AG09309 (cell line): ENCODE results near the gene CENPN.

ENCODE experiments used
- DNase-seq: peaks from one replicate; pipeline ENCODE4 v3.0.0-alpha.2; 2010; ENCODE audit warnings: low read depth
- H3K4me3 ChIP-seq: 2 replicates; pipeline ENCODE4 v1.5.1; 2011; ENCODE audit warnings: mild to moderate bottlenecking, low read depth, low read length, moderate library complexity; ENCODE audit not compliant: control insufficient read depth
- TF ChIP-seq, protein P1 (sequence below): IDR thresholded peaks from 2 replicates; pipeline ENCODE4 v1.5.1; 2011; ENCODE audit warnings: mild to moderate bottlenecking, low read depth, low read length, inconsistent platforms; ENCODE audit not compliant: insufficient read depth, control insufficient read depth; ENCODE audit errors: missing control alignments

The CENPN gene

DNA sequence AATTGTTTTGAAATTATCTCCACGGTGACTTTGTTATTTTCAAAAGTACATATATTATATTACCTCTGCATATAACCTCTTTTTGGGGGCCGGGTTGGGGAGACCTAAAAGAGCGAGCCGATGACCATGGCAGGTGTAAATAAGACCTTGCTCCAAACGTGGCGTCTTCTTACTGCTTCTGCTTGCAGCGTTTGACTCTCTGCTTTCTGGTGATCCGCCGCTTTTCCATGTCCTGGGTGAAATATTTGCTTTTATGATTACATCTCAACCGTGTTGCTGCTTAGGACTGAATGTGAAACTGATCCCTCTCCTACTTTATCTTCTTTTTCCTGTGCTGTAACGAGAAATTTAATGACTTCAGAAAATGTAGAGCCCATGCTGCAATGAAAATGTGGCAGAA, 46.7 kb downstream of the CENPN start:
- no peak for DNase-seq
- TF ChIP-seq, protein P1, sequence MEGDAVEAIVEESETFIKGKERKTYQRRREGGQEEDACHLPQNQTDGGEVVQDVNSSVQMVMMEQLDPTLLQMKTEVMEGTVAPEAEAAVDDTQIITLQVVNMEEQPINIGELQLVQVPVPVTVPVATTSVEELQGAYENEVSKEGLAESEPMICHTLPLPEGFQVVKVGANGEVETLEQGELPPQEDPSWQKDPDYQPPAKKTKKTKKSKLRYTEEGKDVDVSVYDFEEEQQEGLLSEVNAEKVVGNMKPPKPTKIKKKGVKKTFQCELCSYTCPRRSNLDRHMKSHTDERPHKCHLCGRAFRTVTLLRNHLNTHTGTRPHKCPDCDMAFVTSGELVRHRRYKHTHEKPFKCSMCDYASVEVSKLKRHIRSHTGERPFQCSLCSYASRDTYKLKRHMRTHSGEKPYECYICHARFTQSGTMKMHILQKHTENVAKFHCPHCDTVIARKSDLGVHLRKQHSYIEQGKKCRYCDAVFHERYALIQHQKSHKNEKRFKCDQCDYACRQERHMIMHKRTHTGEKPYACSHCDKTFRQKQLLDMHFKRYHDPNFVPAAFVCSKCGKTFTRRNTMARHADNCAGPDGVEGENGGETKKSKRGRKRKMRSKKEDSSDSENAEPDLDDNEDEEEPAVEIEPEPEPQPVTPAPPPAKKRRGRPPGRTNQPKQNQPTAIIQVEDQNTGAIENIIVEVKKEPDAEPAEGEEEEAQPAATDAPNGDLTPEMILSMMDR = no peak
- H3K4me3 ChIP-seq = no peak overlapping the region

DNA sequence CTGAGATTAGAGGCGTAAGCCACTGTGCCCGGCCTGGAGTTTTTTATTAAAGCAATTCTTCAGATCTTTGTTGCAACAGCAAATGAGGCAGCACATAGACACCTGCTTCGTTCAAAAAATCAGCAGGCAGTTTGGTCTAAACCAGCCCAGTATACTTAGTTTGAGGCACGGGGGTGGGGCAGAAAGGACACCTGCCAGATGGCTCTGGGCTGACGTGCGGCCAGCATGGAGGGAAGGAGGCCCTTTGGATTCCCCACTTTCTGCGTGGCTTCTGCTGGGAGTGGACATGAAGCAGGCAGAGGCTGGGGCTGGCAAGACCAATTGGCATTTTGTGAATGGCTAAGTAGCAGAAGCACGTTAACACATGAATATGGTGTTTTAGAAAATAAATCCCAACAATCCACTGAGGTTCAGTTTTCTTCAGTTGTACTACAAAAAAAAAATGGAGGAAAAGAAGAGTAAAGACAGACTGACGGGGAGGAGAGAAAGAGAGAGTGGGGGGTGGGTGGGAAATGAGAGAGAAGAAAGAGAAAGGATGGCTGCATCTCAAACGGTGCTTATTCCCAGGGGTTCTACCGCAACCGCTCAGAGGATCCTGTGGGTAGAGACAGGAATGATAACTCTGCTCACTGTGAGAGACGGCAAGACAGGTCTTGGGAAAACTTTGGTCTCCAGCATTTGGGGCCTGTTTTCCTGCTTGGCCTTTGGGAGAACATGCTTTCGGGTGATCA, 53.7 kb downstream of the CENPN start:
- no peak for DNase-seq
- TF ChIP-seq, protein P1 = no peak
- no peak overlapping the region for H3K4me3 ChIP-seq

DNA sequence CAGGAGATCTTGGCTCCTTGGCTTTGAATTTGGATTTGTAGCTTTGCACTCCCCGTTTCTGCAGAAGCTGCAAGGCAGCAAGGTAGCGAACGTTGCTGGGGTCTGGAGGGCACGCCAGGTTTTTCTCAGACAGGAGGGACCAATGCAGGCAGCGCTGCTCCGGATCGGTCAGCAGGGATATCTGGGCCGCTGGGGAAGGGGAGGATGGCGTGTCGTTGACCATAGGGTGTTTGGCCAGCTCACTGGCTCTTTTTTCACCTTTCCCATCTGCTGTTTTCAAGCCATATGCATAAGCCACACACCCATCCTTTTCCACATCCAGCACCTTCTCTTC, 54.3 kb downstream of the CENPN start:
- no peak overlapping the region for H3K4me3 ChIP-seq
- TF ChIP-seq, protein P1 = no peak
- DNase-seq = no peak

DNA sequence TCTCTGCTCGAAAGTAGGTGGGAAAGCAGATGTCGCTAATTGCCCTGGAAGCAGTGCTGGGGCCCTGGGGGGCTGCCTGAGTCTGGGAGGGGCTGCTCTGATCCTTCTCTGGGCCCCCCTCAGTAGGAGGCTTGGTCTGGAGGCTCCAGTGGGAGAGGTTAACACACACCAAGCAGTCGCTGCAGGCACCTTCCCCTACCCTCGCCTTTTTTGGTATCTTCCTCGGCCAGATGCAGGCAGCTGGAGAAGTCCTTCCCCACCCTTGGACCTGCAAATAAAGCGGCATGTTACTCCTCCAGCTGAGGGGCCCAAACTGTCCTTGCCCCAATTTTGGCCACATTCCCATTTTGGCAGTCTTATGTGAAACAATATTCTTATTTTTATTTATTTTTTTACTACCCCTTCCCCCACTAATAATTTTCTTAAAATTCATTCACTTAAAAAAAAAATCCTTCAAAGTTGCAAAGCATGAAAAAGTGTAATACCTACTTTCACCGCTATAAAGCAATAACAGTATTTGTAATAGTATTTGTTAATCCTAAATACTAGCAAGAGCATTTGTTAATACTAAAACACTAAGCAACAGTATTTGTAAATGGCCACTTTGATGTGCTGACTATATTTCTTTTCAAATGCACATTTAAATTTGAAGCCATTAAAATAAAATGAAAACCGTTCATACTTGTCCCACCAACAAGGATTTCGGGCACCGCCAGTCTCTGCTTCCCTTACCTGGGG, 55.0 kb downstream of the CENPN start:
- no peak overlapping the region for H3K4me3 ChIP-seq
- no peak for DNase-seq
- TF ChIP-seq, protein P1 = no peak

DNA sequence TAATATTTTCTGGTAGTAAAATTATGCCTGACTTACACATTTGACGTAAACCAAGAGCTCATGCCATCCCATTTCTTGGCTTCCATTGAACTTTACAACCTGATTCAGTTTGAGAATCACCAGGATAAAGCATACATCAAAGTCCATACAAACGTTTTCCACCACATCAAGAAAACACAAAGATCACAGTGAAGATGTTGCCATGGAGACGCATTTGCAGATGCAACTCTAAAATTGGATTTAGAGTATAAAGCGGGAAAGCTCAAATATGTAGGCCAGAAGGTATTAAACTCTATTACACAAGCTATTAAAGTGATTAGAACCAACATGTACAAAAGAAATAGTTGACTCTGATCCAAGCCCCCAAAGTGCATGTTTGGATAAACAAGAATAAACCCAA, 59.7 kb downstream of the CENPN start:
- H3K4me3 ChIP-seq = no peak overlapping the region
- no peak for DNase-seq
- TF ChIP-seq, protein P1 = no peak

DNA sequence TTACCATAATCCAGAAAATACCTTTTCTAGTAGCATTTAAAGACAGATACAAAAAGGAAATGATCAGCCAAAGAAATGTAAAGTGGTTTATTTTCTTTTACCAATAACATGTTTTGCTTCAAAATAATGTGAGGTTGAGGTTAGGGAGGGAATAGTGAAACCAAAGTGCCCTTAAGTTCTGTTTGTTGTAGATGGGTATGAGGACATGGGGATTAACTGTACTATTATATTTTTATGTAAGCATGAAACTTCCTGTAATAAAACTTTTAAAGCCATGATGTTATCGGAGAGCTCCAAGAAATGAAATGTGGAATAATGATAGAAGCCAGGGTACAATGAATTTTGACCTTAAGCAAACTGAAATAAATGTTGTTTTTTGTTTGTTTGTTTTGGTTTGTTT, 60.2 kb downstream of the CENPN start:
- DNase-seq = no peak
- H3K4me3 ChIP-seq = no peak overlapping the region
- TF ChIP-seq, protein P1 = no peak
